IPS-20b (cell line): ENCODE measurements around the gene HIKESHI.

Experiments
- H3K27ac ChIP-seq: one replicate; pipeline ENCODE4 v1.5.1; 2013; ENCODE audit warnings: low read length
- H3K27me3 ChIP-seq: 2 replicates; pipeline ENCODE4 v1.6.1; 2013; ENCODE audit warnings: mild to moderate bottlenecking, low read length, inconsistent platforms; ENCODE audit not compliant: insufficient read depth
- H3K36me3 ChIP-seq: 2 replicates; pipeline ENCODE4 v1.6.1; 2013; ENCODE audit warnings: low read depth, mild to moderate bottlenecking, inconsistent platforms, low read length, moderate library complexity; ENCODE audit not compliant: insufficient read depth
- H3K4me1 ChIP-seq: 2 replicates; pipeline ENCODE4 v1.6.1; 2013; ENCODE audit warnings: mild to moderate bottlenecking, control low read depth, inconsistent platforms, low read length, moderate library complexity; ENCODE audit not compliant: insufficient read depth
- H3K4me3 ChIP-seq: 2 replicates; pipeline ENCODE4 v1.5.1; 2013; ENCODE audit warnings: mild to moderate bottlenecking, low read length, inconsistent platforms
- H3K9ac ChIP-seq: 2 replicates; pipeline ENCODE4 v1.6.1; 2013; ENCODE audit warnings: low read depth, mild to moderate bottlenecking, inconsistent platforms, low read length, moderate library complexity
- H3K9me3 ChIP-seq: 2 replicates; pipeline ENCODE4 v1.6.1; 2013; ENCODE audit warnings: mild to moderate bottlenecking, low read depth, low read length, inconsistent platforms; ENCODE audit not compliant: insufficient read depth

The HIKESHI gene

DNA sequence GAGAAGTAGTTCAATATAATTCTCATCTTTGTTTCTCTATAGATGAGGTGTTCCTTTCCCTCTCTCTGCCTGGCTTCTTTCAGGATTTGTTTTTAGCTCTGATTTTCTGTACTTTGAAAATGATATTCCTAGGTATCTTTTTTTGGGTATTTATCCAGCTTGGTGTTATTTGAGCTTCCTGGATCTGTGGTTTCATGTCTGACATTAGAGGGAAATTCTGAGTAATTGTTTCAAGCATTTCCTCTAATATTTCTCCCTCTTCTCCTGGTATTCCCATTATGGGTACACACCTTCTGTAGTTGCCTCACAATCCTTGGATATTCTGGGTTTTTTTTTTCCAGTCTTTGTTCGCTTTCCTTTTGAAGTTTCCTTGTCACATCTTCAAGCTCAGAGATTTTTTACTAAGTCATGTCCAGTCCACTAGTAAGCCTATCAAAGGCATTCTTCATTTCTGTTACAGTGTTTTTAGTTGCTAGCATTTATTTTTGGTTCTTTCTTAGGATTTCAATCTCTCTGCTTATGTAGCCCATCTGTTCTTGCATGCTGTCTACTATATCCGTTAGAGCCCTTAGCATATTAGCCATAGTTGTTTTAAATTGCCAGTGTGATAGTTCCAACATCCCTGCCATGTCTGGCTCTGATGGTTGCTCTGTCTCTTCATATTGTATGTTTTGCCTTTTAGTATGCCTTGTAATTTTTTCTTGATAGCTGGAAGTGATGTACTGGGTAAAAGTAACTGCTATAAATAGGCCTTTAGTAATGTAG lies 78.4 kb downstream of the HIKESHI start:
- no peaks in the 10 kb centered on the region for H3K9me3 ChIP-seq
- H3K27me3 ChIP-seq: no peaks in the 10 kb centered on the region
- H3K27ac ChIP-seq: no peak overlapping the region
- H3K4me1 ChIP-seq: no peaks in the 10 kb centered on the region
- H3K36me3 ChIP-seq: no peaks in the 10 kb centered on the region
- H3K4me3 ChIP-seq: no peak overlapping the region
- H3K9ac ChIP-seq: no peak overlapping the region

GRCh38 chr11:86383041-86383955 lies 81.3 kb downstream of the HIKESHI start:
- Histone ChIP-seq H3K36me3 (no peaks in the 10 kb centered on the region), H3K27me3 (no peaks in the 10 kb centered on the region), H3K27ac (no peak overlapping the region), H3K9ac (no peak overlapping the region), H3K9me3 (no peaks in the 10 kb centered on the region), H3K4me1 (no peaks in the 10 kb centered on the region), H3K4me3 (no peak overlapping the region)

GRCh38 chr11:86386283-86386682 lies 84.2 kb downstream of the HIKESHI start:
- H3K36me3 ChIP-seq: no peaks in the 10 kb centered on the region
- no peaks in the 10 kb centered on the region for H3K27me3 ChIP-seq
- H3K4me3 ChIP-seq: no peak overlapping the region
- H3K9ac ChIP-seq: no peak overlapping the region
- no peaks in the 10 kb centered on the region for H3K9me3 ChIP-seq
- no peaks in the 10 kb centered on the region for H3K4me1 ChIP-seq
- no peak overlapping the region for H3K27ac ChIP-seq

DNA sequence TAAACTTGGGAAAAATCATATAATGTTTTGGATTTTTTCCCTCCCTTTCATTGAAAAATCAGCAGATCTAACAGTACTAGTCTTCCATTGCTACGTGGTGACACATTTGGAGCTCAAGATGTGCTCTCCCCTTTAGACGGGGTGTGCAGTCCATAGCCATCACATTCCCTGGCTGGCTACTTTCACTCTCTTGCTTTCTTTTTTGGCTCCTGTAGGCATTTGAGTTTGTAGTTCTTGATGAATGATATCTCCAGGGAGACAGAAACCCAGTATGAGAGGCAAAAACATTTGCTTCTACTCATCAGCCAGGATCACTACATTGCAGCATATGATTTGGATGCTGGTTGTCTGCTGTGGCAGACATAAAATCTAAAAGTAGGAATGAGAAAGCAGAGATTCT lies 84.7 kb downstream of the HIKESHI start:
- Histone ChIP-seq H3K27ac (no peak overlapping the region), H3K9ac (no peak overlapping the region), H3K27me3 (no peaks in the 10 kb centered on the region), H3K4me3 (no peak overlapping the region), H3K9me3 (no peaks in the 10 kb centered on the region), H3K4me1 (no peaks in the 10 kb centered on the region), H3K36me3 (no peaks in the 10 kb centered on the region)

GRCh38 chr11:86388198-86388597 lies 86.2 kb downstream of the HIKESHI start:
- Histone ChIP-seq H3K9ac (no peak overlapping the region), H3K36me3 (no peaks in the 10 kb centered on the region), H3K9me3 (no peaks in the 10 kb centered on the region), H3K27ac (no peak overlapping the region), H3K27me3 (no peaks in the 10 kb centered on the region), H3K4me3 (no peak overlapping the region), H3K4me1 (no peaks in the 10 kb centered on the region)

DNA sequence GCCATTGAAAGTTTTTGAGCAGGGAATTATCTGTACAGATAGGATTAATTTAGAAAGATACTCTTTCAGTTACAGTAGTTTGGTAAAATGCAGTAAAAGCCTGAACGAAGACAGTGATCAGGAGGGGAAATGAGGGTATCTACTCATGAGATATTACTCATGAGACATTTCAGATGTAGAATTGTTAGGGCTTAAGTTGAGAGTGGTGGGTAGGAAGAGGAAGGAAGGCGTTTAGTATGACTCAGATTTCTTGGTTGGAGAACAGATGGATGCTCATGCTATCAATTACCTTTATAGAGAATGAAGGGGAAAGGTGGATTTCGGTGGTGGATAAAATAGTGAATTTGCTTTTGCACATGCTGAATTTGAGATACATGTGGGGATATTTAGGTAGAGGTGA lies 88.4 kb downstream of the HIKESHI start:
- H3K27ac ChIP-seq: no peak overlapping the region
- H3K4me3 ChIP-seq: no peak overlapping the region
- H3K9ac ChIP-seq: no peak overlapping the region
- no peaks in the 10 kb centered on the region for H3K9me3 ChIP-seq
- H3K27me3 ChIP-seq: no peaks in the 10 kb centered on the region
- peaks cover 6% of the 10 kb centered on the region; the same call in 1 of the 2 replicates for H3K4me1 ChIP-seq
- H3K36me3 ChIP-seq: no peaks in the 10 kb centered on the region

DNA sequence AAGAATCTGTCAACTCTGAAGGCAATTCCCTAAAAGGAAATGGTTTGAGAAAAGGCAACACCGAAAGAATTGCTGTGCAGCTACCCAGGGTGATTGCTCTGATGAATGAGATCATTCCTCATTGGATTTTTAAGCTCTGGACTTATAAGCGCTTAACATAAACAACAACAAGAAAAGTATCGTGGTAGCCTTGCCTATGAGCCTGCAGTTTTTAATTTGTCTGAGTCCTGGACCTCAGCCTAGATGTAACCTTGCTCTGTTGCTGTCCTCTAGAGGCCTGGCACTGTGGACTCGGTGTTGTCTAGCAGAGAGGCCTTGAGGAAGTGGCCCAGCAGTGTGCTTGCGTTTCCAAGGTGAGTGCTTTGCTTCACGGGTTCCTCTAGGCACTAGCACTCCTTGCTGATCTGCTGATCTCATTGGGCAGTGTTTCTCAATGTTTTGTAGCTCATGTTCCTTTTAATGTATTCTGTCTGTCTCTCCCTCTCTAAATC lies 93.1 kb downstream of the HIKESHI start:
- Histone ChIP-seq H3K27me3 (no peaks in the 10 kb centered on the region), H3K9me3 (no peaks in the 10 kb centered on the region), H3K4me1 (peaks cover 6% of the 10 kb centered on the region; the same call in 1 of the 2 replicates), H3K4me3 (no peak overlapping the region), H3K36me3 (no peaks in the 10 kb centered on the region), H3K27ac (no peak overlapping the region), H3K9ac (no peak overlapping the region)
